IMR-90 (cell line): ENCODE data around the gene TCERG1L. TPM values are rescaled to one million over a fixed set of nuclear protein-coding genes. Genes with fewer than 3 reads are reported as not detected.

Experiments
- ATAC-seq: fragments of 200-7000 bp; cut with Tn5 transposase; 2 replicates; pipeline ENCODE4 v1.9.1; 2020; ENCODE audit warnings: low read depth, mild to moderate bottlenecking, moderate library complexity
- BruUV-seq: library from RNA; stranded (reverse); fragments of 400-500 nt; replicated peaks from 2 replicates; lab custom pipeline; 2021; lab: Mats Ljungman, UMichigan
- CTCF ChIA-PET: fragments of 300-600 bp; formaldehyde crosslinking; extraction: SDS; loops from one replicate; lab custom pipeline; 2021; ENCODE audit warnings: antibody characterized with exemption; lab: Yijun Ruan, JAX
- POLR2A ChIA-PET: fragments of 300-600 bp; sonication (Branson Sonifier 250); formaldehyde crosslinking; loops from one replicate; lab custom pipeline; 2022; ENCODE audit warnings: antibody characterized with exemption; ENCODE audit not compliant: unreplicated experiment; lab: Charles Lee
- DNase-seq: peaks from one replicate; pipeline ENCODE4 v3.0.0; 2013
- H2AFZ ChIP-seq: replicated peaks from 2 replicates; pipeline ENCODE3; 2013; ENCODE audit warnings: low read length, mild to moderate bottlenecking; ENCODE audit not compliant: poor library complexity
- H2AK5ac ChIP-seq: 2 replicates; pipeline ENCODE4 v1.6.1; 2013; ENCODE audit warnings: low read depth, low read length, inconsistent platforms
- H2AK9ac ChIP-seq: replicated peaks from 2 replicates; pipeline ENCODE3; 2013; ENCODE audit warnings: mild to moderate bottlenecking, low read depth, low read length, moderate library complexity; ENCODE audit not compliant: poor library complexity
- H2BK120ac ChIP-seq: 2 replicates; pipeline ENCODE4 v1.6.1; 2013; ENCODE audit warnings: low read depth, low read length, inconsistent platforms
- H2BK15ac ChIP-seq: 3 replicates; pipeline ENCODE4 v1.6.1; 2013; ENCODE audit warnings: low read depth, low read length, inconsistent platforms
- H2BK20ac ChIP-seq: 2 replicates; pipeline ENCODE4 v1.6.1; 2013; ENCODE audit warnings: low read depth, mild to moderate bottlenecking, inconsistent platforms, low read length, moderate library complexity
- H2BK5ac ChIP-seq: 2 replicates; pipeline ENCODE4 v1.6.1; 2013; ENCODE audit warnings: mild to moderate bottlenecking, low read depth, low read length, inconsistent platforms; ENCODE audit not compliant: poor library complexity, severe bottlenecking
- H3K14ac ChIP-seq: replicated peaks from 2 replicates; pipeline ENCODE4 v1.6.1; 2013; ENCODE audit warnings: low read depth, low read length, inconsistent platforms
- H3K18ac ChIP-seq: 2 replicates; pipeline ENCODE4 v1.6.1; 2013; ENCODE audit warnings: low read depth, low read length, control low read depth
- H3K23ac ChIP-seq: 2 replicates; pipeline ENCODE4 v1.6.1; 2013; ENCODE audit warnings: low read depth, low read length, inconsistent platforms
- H3K27ac ChIP-seq: 2 replicates; pipeline ENCODE4 v1.5.1; 2013; ENCODE audit warnings: mild to moderate bottlenecking, control low read depth, low read length; ENCODE audit not compliant: insufficient read depth
- H3K27me3 ChIP-seq: 2 replicates; pipeline ENCODE4 v1.6.1; 2013; ENCODE audit warnings: low read length; ENCODE audit not compliant: control insufficient read depth, insufficient read depth
- H3K36me3 ChIP-seq: 2 replicates; pipeline ENCODE4 v1.6.1; 2013; ENCODE audit warnings: low read length, mixed read lengths; ENCODE audit not compliant: control insufficient read depth, insufficient read depth
- H3K4ac ChIP-seq: 2 replicates; pipeline ENCODE4 v1.6.1; 2013; ENCODE audit warnings: low read depth, low read length, inconsistent platforms
- H3K4me1 ChIP-seq: 2 replicates; pipeline ENCODE4 v1.6.1; 2013; ENCODE audit warnings: low read length, mixed read lengths; ENCODE audit not compliant: control insufficient read depth, insufficient read depth
- H3K4me2 ChIP-seq: 2 replicates; pipeline ENCODE4 v1.6.1; 2013; ENCODE audit warnings: low read depth, mild to moderate bottlenecking, control low read depth, low read length, moderate library complexity
- H3K4me3 ChIP-seq: 2 replicates; pipeline ENCODE4 v1.5.1; 2013; ENCODE audit warnings: low read depth, mild to moderate bottlenecking, control low read depth, low read length, moderate library complexity; ENCODE audit not compliant: insufficient read depth
- H3K56ac ChIP-seq: 2 replicates; pipeline ENCODE4 v1.6.1; 2013; ENCODE audit warnings: low read length, inconsistent platforms; ENCODE audit not compliant: insufficient read depth; ENCODE audit errors: extremely low read depth
- H3K79me1 ChIP-seq, 2 experiments: 2 replicates each; pipeline ENCODE4 v1.6.1; 2013; ENCODE audit warnings: low read length in 2 of 2, inconsistent platforms in 1 of 2, low read depth in 1 of 2
- H3K9ac ChIP-seq: 2 replicates; pipeline ENCODE4 v1.6.1; 2013; ENCODE audit warnings: low read depth, low read length, control low read depth
- H3K9me1 ChIP-seq: 2 replicates; pipeline ENCODE4 v1.6.1; 2013; ENCODE audit warnings: low read length, inconsistent platforms; ENCODE audit not compliant: insufficient read depth
- H3K9me3 ChIP-seq: 2 replicates; pipeline ENCODE4 v1.6.1; 2013; ENCODE audit warnings: low read length; ENCODE audit not compliant: control insufficient read depth, insufficient read depth
- H4K20me1 ChIP-seq: 2 replicates; pipeline ENCODE4 v1.6.1; 2013; ENCODE audit warnings: low read length, inconsistent platforms; ENCODE audit not compliant: insufficient read depth
- H4K5ac ChIP-seq: 2 replicates; pipeline ENCODE4 v1.6.1; 2013; ENCODE audit warnings: mild to moderate bottlenecking, low read depth, low read length, control low read depth
- H4K8ac ChIP-seq, 2 experiments: 2 replicates each; pipeline ENCODE4 v1.6.1; 2013; ENCODE audit warnings: low read depth in 2 of 2, low read length in 2 of 2, control low read depth in 1 of 2, inconsistent platforms in 1 of 2
- H4K91ac ChIP-seq: 2 replicates; pipeline ENCODE4 v1.6.1; 2013; ENCODE audit warnings: low read depth, low read length, inconsistent platforms; ENCODE audit not compliant: insufficient read depth
- BHLHE40 ChIP-seq: fragments of 150-350 bp; IDR thresholded peaks from 2 replicates; pipeline ENCODE4 v1.6.1; 2016; ENCODE audit warnings: mild to moderate bottlenecking, low read depth, low read length
- CEBPB ChIP-seq: IDR thresholded peaks from 2 replicates; pipeline ENCODE4 v1.6.1; 2012; ENCODE audit warnings: low read depth, low read length, improper control_type of control experiment
- CHD1 ChIP-seq: IDR thresholded peaks from 2 replicates; pipeline ENCODE4 v1.6.1; 2012; ENCODE audit warnings: low read depth, low read length, improper control_type of control experiment
- FOS ChIP-seq: fragments of 150-350 bp; IDR thresholded peaks from 2 replicates; pipeline ENCODE4 v1.6.1; 2016; ENCODE audit warnings: low read depth, low read length
- MAFK ChIP-seq: IDR thresholded peaks from 2 replicates; pipeline ENCODE4 v1.6.1; 2012; ENCODE audit warnings: low read depth, low read length, improper control_type of control experiment
- MAZ ChIP-seq: IDR thresholded peaks from 2 replicates; pipeline ENCODE4 v1.6.1; 2012; ENCODE audit warnings: low read depth, mild to moderate bottlenecking, low read length, improper control_type of control experiment, moderate library complexity, borderline replicate concordance
- MXI1 ChIP-seq: IDR thresholded peaks from 2 replicates; pipeline ENCODE4 v1.6.1; 2012; ENCODE audit warnings: low read depth, mild to moderate bottlenecking, low read length, moderate library complexity, borderline replicate concordance
- NFE2L2 ChIP-seq: fragments of 150-350 bp; IDR thresholded peaks from 2 replicates; pipeline ENCODE4 v1.6.1; 2016; ENCODE audit warnings: low read depth, mild to moderate bottlenecking, low read length
- POLR2A ChIP-seq: IDR thresholded peaks from 2 replicates; pipeline ENCODE4 v1.6.1; 2012; ENCODE audit warnings: mild to moderate bottlenecking, low read depth, low read length
- RAD21 ChIP-seq: IDR thresholded peaks from 2 replicates; pipeline ENCODE4 v1.6.1; 2012; ENCODE audit warnings: low read length, improper control_type of control experiment
- RCOR1 ChIP-seq: IDR thresholded peaks from 2 replicates; pipeline ENCODE4 v1.6.1; 2012; ENCODE audit warnings: mild to moderate bottlenecking, low read length, improper control_type of control experiment; ENCODE audit not compliant: insufficient replicate concordance
- RFX5 ChIP-seq: IDR thresholded peaks from 2 replicates; pipeline ENCODE4 v1.8.0; 2012; ENCODE audit warnings: low read depth, mild to moderate bottlenecking, low read length, moderate library complexity
- SMC3 ChIP-seq: fragments of 150-350 bp; IDR thresholded peaks from 2 replicates; pipeline ENCODE4 v1.6.1; 2016; ENCODE audit warnings: low read depth, mild to moderate bottlenecking, antibody characterized with exemption, low read length, moderate library complexity
- WGBS, 2 experiments: methylation state at CpG; one replicate each; pipeline versions ENCODE4 v1.1.5 to v1.1.7; 2013; ENCODE audit warnings: missing lambda C conversion rate in 2 of 2; ENCODE audit not compliant: insufficient read length in 1 of 2; ENCODE audit errors: extremely low coverage in 2 of 2; 5-methylcytosine and 5-hydroxymethylcytosine counted together
- dilution Hi-C: fragments of 300-500 bp; cut with HindIII; formaldehyde crosslinking; loops from one replicate; pipeline ENCODE4 v1.14.3; 2018; ENCODE audit warnings: low sequenced_read_pairs; ENCODE audit not compliant: unreplicated experiment
- in situ Hi-C: fragments of 300-500 bp; cut with MboI; formaldehyde crosslinking; loops from 3 replicates; pipeline ENCODE4 v1.14.3; 2019; ENCODE audit warnings: low sequenced_read_pairs, inconsistent platforms, mixed read lengths
- intact Hi-C: fragments of 100-400 bp; cut with micrococcal nuclease; formaldehyde crosslinking; loops from 2 replicates; pipeline ENCODE4 v1.10.0; 2022
- polyA plus RNA-seq, 3 experiments: library from polyadenylated mRNA; depleted of rRNA; stranded (reverse); fragments of >200 nt; gene quantifications; 2 replicates each; pipeline ENCODE4 v1.2.3, GENCODE V29; 2012; ENCODE audit warnings: low replicate concordance in 1 of 3
- total RNA-seq: library from RNA; depleted of rRNA; stranded (reverse); fragments of >200 nt; gene quantifications from 2 replicates; pipeline ENCODE4 v1.2.3, GENCODE V29; 2012
- TF ChIP-seq, protein P1 (sequence below): conservative IDR thresholded peaks from 2 replicates; pipeline ENCODE4 v1.5.1; 2012; ENCODE audit warnings: mild to moderate bottlenecking, low read depth, low read length, improper control_type of control experiment
- TF ChIP-seq, protein P2 (sequence below): fragments of 150-350 bp; IDR thresholded peaks from 2 replicates; pipeline ENCODE4 v1.6.1; 2016; ENCODE audit warnings: low read depth, mild to moderate bottlenecking, low read length, moderate library complexity, borderline replicate concordance
- TF ChIP-seq, protein P3 (sequence below): fragments of 150-350 bp; IDR thresholded peaks from 2 replicates; pipeline ENCODE4 v1.6.1; 2017; ENCODE audit warnings: mild to moderate bottlenecking, antibody characterized with exemption, low read length, low read depth

Gene TCERG1L
- total and polyA plus RNA-seq, 2 of the 4 experiments (the other 2 are of a cell fraction) = not detected

DNA sequence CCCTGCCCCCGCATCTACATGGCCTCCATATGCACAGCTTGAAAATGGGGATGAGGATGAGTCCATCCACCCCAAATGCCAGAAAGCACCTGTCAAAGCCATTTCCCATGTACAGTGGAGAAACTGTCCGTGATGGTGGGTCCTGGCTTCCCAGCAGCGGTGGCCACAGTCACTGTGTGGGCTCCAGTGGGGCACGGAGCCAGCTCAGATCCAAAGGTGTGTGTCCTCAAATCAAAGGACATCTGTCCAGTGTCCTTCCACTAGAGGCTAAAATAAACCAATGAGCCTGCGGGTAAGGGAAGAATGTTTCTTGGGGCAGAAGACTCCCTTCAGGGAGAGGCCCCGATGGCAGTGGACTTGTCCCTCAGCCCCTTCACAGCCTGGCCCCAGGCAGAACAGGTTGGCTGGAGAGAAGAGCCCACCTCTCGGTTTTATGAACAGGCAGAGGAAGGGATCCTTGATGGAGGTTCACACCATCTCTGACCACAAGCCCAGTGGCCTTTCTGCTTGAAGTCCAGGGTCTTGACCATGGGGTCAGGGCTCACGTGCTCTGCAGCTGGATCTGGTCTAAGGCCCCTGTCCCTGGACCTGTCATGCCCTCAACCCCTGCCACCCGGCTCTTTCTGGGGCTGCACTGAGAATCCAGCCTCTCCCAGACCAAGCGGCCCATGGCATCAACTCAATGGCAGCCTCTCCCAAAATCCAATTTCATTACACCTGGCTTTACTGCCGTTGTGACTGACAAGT is 106.9 kb downstream of the TCERG1L start:
- no CpG with 5 or more reads among the region's 11 CpGs for WGBS, 2 experiments
- no peak overlapping the region for H2AK5ac ChIP-seq
- no peaks in the 10 kb centered on the region for H3K79me1 ChIP-seq
- no peak overlapping the region for H2BK5ac ChIP-seq
- TF ChIP-seq CHD1 = no peak
- no peak for TF ChIP-seq RFX5
- TF ChIP-seq, protein P1, sequence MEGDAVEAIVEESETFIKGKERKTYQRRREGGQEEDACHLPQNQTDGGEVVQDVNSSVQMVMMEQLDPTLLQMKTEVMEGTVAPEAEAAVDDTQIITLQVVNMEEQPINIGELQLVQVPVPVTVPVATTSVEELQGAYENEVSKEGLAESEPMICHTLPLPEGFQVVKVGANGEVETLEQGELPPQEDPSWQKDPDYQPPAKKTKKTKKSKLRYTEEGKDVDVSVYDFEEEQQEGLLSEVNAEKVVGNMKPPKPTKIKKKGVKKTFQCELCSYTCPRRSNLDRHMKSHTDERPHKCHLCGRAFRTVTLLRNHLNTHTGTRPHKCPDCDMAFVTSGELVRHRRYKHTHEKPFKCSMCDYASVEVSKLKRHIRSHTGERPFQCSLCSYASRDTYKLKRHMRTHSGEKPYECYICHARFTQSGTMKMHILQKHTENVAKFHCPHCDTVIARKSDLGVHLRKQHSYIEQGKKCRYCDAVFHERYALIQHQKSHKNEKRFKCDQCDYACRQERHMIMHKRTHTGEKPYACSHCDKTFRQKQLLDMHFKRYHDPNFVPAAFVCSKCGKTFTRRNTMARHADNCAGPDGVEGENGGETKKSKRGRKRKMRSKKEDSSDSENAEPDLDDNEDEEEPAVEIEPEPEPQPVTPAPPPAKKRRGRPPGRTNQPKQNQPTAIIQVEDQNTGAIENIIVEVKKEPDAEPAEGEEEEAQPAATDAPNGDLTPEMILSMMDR = no peak
- no peak for TF ChIP-seq SMC3
- no peak for TF ChIP-seq CEBPB
- no peak for TF ChIP-seq MAZ
- no peak for TF ChIP-seq POLR2A
- no peak for TF ChIP-seq RAD21
- TF ChIP-seq FOS = no peak
- TF ChIP-seq MXI1 = no peak
- TF ChIP-seq, protein P2, sequence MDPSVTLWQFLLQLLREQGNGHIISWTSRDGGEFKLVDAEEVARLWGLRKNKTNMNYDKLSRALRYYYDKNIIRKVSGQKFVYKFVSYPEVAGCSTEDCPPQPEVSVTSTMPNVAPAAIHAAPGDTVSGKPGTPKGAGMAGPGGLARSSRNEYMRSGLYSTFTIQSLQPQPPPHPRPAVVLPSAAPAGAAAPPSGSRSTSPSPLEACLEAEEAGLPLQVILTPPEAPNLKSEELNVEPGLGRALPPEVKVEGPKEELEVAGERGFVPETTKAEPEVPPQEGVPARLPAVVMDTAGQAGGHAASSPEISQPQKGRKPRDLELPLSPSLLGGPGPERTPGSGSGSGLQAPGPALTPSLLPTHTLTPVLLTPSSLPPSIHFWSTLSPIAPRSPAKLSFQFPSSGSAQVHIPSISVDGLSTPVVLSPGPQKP = no peak
- TF ChIP-seq RCOR1 = no peak
- TF ChIP-seq MAFK = no peak
- no peak for TF ChIP-seq BHLHE40
- TF ChIP-seq, protein P3, sequence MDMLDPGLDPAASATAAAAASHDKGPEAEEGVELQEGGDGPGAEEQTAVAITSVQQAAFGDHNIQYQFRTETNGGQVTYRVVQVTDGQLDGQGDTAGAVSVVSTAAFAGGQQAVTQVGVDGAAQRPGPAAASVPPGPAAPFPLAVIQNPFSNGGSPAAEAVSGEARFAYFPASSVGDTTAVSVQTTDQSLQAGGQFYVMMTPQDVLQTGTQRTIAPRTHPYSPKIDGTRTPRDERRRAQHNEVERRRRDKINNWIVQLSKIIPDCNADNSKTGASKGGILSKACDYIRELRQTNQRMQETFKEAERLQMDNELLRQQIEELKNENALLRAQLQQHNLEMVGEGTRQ = no peak
- TF ChIP-seq NFE2L2 = no peak
- H4K91ac ChIP-seq = no peak overlapping the region
- H4K5ac ChIP-seq = no peak overlapping the region
- ATAC-seq = no peak
- H3K4me3 ChIP-seq = no peak overlapping the region
- H4K20me1 ChIP-seq = no peaks in the 10 kb centered on the region
- H3K4me1 ChIP-seq = no peaks in the 10 kb centered on the region
- H2BK120ac ChIP-seq = no peak overlapping the region
- no peaks in the 10 kb centered on the region for H3K36me3 ChIP-seq
- H4K8ac ChIP-seq = no peak overlapping the region
- no peak overlapping the region for H3K4ac ChIP-seq
- H3K56ac ChIP-seq = no peak overlapping the region
- no TSS peak for BruUV-seq
- no peak overlapping the region for H3K4me2 ChIP-seq
- H2AK9ac ChIP-seq = no peak overlapping the region
- H2BK20ac ChIP-seq = no peak overlapping the region
- intact Hi-C loops (no loop called here), dilution Hi-C loops (no loop called here), in situ Hi-C loops (no loop called here)
- CTCF ChIA-PET = no interaction called here
- H3K9me1 ChIP-seq = no peaks in the 10 kb centered on the region
- H3K27me3 ChIP-seq = no peaks in the 10 kb centered on the region
- peaks cover 54% of the 10 kb centered on the region for H3K9me3 ChIP-seq
- no peak overlapping the region for H2BK15ac ChIP-seq
- DNase-seq = no peak
- H3K18ac ChIP-seq = no peak overlapping the region
- H3K9ac ChIP-seq = no peak overlapping the region
- H3K27ac ChIP-seq = no peak overlapping the region
- POLR2A ChIA-PET = no interaction called here
- H2AFZ ChIP-seq = no peak overlapping the region
- no peak overlapping the region for H3K14ac ChIP-seq
- no peak overlapping the region for H3K23ac ChIP-seq
